GM18907 (cell line): ENCODE results near the gene TIPARP.
A peak's percentile ranks its signal among the peaks of the same experiment; 100 is the strongest.
"Not testable (repeated sequence)": the region's sequence is repeated elsewhere in the genome, so short reads cannot be mapped to it uniquely, and the experiment has no call there.

Experiments used
- ATAC-seq: cut with Tn5 transposase; IDR thresholded peaks from one replicate; pipeline ENCODE4 v1.9.1; 2021; ENCODE audit warnings: mild to moderate bottlenecking, moderate library complexity; ENCODE audit not compliant: unreplicated experiment

Gene TIPARP

DNA sequence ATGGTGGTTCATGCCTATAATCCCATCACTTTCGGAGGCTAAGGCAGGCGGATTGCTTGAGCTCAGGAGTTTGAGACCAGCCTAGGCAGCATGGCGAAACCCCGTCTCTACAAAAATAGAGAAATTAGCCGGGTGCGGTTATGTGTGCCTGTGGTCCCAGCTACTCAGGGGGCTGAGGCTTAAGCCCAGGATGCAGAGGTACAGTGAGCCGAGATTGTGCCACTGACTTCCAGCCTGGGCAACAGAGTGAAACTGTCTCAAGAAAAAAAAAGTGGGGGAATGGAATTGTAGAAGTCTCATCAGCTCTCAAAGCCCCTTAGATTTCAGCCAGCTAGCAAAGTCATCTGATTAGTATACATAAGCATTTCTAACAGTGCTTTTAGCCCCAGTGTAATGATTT lies 33.2 kb downstream of the TIPARP start:
- ATAC-seq: no peak

DNA sequence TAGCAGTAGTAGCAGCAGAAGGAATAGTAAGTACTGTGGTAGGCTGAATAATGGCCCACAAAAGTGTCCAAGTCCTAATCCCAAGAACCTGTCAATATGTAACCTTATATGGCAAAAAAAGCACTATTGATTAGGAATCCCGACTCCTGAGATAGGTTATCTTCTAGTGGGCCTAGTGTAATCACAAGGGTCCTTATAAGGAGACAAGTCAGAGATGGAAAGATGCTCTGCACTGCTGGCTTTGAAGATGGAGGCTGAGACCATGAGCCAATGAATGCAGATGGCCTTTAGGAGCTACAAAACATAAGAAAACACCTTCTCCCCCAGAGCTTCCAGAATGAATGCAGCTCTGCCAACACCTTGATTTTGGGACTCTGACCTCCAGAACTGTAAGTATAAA lies 36.0 kb downstream of the TIPARP start:
- no peak for ATAC-seq

DNA sequence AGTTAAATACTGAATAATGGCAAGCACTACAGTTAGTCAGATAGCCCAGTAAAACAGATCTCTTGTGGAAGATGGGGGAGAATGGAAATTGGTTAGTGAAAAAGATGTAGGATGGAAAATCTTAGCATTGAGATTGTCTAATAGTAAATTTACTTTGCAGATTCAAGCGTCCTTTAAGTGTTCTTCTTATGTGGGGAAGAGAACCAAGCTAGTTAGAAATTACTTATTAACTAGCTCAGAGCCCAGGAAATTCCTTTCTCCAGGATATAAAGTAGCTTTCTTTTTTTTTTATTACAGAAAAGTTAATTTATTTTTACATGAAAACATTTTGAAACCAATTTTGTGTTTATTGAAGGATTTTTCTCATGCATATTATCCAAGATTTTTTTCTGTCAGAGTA lies 36.7 kb downstream of the TIPARP start:
- no peak for ATAC-seq

DNA sequence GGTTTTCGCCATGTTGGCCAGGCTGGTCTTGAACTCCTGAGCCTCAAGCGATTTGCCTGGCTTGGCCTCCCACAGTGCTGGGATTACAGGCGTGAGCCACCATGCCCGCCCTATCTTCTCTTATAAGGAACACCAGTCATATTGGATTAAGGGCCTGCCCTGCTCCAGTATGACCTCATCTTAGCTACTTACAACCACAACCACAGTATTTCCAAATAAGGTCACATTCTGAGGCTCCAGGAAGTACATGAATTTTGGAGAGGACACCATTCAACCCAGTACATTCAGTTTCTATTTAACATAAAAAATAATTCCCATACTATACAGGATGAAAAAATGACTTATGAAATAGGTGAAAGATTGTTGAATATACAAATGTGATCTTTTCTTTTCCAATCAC lies 37.6 kb downstream of the TIPARP start:
- peak; percentile 96 for ATAC-seq

DNA sequence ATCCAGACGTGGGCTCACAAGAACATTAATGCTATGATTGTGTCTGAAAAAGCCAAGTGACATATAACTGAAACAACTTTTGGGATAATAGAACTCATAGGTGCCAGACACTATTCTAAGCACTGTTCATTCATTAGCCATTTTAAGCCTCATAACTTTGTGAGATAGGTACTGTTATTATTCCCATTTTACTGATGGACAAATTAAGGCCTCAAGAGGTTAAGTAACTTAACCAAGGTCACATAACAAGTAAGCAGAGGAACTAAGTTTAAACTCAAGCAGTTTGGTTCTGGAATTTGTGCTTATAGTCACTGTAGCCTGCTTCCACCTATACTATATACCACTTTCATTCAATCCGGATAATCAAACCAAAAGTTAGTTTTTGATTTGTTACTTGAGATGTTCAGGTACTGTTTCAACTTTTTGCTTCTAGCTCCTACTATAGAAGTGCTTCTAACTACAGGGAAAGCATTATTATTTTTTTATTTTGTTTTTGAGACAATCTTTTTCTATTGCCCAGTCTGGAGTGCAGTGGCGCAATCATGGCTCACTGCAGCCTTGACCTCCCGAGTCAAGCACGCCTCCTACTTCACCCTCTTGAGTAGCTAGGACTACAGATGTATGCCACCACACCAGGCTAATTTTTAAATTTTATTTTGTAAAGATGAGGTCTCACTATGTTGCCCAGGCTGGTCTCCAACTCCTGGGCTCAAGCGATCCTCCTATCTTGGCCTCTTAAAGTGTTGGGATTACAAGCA lies 41.9 kb downstream of the TIPARP start:
- no peak for ATAC-seq

DNA sequence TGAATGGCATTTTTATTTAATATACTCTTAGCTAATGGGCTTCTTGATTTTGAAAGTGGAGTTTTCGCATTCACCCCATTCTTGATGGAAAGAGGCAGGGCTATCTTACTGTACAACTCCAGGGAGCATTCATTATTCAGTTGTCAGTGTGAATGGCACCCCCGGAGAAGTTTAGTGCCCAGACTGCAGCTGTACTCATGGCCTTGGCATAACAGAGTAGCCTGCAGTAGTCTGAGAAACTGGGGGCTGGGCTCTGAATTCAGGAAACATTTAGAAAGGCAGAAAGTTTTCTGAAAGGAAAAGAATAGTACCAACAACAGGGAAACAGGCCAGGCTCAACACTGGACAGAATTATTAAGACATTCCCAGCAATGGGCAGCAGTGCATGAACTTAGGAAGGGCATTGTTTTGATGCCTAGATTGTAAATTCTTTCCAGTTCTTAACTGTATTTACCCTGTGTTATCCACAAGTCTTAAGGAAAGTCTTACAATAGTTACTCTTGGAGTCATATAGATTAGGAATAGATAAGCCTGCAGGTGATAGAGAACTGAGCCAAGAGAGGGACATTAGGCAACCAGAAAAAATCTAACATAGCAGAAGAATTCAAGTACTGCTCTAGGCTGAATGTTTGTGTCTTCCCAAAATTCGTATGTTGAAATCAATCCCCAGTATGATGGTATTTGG lies 44.4 kb downstream of the TIPARP start:
- ATAC-seq: no peak

DNA sequence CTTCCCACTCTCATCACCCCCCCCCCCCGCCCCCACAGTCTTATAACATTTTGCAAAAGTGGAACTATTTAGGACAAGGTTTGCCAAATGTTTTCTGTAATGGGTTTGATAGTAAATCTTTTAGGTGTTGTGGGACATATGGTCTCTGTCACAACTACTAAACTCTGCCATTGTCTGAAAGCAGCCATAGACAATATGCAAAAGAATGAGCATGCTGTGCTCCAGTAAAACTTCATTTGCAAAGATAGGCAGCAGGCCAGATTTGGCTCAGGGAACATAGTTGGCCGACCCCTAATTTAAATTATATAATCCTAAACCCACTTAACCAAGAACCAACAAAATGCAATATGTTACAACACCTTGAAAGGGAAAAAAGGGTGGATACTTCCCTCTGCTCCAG lies 46.4 kb downstream of the TIPARP start:
- no peak for ATAC-seq

DNA sequence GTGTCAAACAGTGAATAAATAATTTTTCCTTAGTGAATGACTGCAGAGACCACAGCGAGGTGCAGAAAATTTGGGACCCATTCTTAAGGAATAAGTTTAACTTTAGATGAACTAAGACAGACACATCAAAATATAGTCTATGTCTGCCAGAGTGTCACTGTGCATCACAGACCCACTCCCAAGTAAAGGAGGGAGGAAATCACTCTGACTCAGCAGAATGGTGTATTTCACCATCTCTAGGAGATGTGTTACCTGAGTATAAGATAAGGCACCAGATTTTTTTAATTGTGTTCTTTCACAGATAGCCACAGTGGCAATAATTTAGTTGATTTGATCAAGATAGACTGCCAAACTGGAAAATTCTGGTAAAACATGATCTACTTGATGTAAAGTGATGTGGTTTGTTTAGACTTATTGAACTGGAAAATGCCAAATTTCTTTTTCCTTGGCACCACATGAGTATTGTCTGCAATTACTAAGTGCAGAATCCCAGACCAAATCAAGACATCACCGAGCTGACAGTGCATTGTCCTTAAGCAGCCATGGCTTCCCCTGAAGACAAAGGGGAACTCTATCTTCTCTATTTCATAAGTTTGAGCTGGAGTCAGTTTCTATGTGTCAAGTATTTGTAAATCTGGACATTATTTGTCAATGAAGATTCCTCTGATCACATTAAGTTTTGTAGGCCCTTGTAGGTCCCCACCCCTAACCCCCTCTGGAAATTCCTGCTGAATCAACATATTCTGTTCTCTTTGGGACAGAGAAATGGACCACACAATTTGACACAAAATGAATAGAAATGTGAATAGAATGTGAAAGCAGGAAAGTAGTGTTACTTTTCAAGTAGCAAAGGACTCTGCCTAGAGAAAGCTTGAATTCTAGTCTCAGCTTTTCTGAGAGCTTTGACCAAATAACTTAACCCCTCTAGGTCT lies 47.6 kb downstream of the TIPARP start:
- ATAC-seq: no peak

DNA sequence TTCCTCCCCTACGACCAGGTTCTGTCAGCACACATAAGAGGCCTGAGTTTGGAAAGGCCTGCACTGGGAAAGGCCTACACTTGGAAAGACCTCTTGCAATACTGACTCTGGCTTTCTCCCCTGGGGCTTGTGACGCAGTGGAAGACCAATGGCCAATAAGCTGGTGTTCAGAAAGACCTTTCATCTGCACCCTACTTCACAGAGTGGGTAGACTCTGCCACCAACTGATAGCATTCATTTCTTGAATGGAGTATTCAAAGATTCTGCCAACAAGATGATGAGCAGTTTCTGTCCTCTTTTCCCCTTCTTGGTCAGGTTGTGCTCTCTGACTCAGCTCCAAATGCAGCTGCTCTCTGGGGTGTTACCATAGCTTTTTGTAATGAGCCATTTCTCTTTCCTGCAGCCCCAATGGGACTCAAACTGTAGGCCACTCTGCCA lies 48.8 kb downstream of the TIPARP start:
- ATAC-seq: peak; percentile 40

DNA sequence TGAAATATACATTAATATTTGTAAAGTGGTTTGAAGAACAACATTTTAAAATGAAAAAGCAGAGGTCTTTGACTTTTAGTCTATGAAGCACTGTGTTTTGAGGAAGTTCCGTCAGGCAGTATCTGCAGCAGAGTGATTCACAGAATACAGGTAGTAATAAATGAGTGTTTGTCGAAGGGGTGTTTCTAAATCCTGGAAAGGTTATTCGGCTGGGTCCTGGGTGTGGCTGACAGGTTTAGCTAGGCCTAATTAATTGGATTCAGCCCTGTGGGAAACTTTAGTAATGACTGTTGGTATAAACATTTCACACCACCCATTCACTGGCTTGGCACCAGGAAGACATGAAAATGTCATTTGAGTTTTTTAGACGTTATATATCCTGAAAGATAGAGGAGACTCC lies 51.3 kb downstream of the TIPARP start:
- no peak for ATAC-seq

DNA sequence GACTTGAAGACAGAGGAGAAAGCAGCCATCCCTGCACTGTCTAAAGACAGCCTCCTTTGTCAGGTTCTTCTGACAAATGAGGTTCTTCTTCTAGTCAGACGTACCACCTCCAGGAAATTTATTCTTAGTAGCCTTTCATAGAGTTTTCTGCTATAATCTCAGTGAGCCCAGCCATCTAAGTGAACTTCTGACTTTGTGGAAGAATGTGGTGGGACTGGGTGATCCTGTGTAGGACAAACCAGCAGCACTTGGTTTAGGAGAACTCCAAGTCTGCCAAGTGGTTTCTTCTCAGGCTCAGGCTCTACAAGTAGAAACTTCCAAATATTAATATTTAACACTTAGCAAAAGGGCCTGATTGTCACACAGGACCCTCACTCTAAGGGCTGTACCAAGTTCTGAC lies 52.1 kb downstream of the TIPARP start:
- ATAC-seq: no peak

DNA sequence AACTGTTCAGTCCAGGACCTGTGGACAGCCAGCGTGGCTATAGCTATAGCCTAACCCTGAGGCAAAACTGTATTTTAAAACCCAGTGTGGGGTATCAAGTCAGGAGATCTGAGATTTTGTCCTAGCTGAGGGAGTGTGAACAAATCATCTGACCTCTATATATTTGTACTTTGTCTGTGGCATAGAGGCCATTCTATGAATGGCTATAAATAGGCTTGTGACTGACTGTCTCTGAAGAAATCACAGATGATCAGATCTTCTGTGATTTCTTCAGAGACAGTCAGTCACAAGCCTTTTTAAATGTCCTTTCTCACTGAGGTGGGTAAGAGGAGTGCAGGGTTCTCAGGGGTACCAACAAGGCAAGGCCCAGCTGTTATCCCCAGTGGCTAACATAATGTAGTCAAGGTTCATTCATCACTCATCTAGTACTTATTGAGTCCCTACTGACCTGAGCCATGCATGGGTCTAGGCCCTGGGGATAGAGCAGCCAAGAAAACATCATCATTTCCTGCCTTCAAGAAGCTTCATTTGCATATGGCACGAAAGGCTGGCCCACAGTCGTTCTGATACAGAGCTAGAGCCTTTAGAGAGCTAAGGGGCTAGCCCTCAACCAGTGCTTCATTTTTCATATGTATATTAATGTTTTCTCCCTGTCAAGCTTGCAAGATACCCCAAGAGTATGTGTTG lies 53.3 kb downstream of the TIPARP start:
- peak; percentile 93 for ATAC-seq

DNA sequence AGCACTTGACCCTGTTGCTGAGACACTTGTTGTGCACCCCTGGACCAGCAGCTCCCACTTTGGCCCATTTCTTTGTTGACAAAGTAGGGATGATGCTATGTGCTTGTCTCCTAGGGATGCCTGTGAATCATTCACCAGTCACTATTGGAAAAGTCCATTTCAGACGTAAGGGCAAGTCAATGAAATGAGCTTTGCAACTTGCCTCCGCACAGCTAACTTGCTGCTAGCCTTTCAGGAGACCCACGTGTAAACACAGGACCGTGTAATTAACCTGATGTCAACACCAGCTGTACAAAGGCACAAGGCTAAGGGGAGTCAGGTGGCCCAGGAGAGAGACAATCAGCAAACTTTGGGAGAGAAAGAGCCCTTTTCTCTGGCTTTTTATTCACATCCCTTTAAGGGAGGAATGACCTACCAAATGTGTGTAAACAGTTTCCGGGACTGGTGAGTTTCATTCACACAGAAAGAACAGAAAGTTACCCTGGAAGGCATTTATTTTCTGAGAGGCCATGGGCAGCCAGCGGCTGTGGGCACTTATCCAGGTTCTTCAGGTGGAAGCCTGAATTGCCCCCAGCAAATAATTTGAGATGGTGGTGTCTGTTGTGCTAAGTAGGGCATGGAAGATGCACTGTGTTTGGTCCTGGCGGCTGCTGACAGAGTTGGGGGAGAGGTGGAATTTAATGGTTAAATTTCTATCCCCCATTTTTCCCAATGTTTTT lies 54.0 kb downstream of the TIPARP start:
- ATAC-seq: no peak

DNA sequence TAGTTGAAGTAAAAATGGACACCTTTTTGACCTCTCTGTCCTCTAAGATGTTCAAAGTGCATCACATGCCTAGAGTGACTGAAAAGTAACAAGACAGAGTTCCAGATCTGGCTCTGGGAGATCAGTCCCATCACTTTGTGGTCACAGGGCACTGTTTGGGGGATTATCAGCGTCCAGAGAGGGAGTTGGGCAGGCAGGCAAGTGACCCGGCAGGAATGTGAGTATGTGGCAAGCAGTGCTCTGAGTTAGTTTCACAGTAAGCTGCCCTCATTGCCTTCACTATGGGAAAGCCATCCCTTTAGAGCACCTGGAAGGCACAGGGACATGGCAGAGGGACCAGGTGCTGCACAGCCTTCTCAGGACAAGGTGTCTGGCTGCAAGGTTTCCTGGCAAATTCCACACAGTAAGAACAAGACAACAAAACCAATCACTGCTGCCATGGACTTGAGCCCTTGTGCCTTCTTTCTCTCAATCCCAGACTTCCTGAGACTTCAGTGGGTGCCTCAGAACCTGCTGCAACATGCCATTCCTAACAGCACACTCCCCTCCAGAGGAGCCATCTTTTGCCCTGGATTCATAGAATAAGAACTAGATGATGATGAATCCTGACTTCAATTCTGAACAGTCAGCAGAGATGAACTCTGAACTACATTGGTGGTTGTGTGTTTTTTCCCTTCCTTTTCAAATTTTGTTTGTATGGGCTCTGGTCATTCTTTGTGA lies 55.2 kb downstream of the TIPARP start:
- ATAC-seq: no peak

DNA sequence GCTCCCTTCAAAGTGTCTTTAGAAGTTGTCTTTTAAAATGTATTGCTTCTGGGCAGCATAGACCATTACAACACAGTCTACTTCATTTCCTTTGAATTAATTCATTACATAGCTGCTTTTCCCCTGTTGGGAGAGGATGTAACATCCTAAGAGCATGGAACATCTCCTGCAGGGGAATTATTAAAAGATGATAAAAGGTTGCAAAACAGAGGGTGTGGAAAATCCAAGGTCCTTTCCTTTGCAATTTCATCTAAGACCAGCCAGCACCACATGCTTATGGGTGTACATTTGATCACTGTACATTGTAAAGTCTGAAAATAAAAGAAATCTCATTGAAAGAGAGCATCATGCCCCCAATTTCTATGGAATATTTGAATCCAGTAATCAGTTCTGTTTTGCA lies 57.4 kb downstream of the TIPARP start:
- no peak for ATAC-seq

DNA sequence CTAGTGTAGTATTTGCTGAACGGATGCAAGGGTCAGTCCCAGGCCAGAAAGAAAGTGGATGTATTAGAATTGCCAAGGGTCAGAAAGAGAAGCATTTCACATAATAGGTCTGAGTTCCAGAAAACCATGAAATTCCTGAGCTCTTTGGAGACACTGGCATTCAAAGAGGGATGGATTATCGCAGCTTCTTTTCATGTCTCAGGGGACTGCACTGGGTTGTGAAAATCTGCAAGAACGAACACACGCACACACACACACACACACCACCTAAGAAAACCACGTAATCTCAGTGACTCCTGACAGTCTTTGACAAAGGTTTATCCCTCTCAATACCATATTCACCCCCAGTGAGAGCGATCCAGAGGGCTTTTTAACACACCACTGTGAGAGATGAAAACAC lies 57.9 kb downstream of the TIPARP start:
- ATAC-seq: no peak

DNA sequence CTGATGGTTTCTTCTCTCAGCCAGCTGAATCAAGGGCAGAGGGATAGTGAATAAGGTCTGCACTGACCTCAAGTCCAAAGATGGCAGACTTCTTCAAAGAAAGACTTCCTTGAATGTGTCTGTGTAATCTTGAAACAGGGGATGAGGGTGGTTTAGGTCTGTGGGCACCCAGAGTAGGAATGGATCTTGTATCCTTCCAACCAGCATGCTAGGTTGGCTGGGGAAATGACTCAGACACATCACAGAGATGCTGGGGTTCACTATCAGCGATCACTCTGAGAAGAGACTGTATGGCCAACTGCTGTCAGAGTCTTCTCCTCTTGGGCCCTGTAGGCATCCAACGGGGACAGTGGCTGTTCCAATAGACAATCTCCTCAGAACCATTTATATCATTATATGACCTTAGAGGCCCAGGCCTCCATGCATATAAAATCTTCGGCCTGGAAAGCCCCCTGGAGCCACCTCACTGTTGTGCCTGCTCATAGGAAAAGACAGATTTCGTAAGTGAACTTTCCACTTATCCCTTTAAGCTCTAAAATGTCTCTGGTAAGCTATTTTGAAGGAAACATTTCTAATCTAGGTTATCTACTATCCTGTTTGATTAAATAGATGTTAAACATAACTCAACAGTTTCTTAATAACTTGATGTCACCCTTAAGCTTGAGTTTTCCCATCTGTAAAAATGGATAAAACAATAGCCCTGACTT lies 58.5 kb downstream of the TIPARP start:
- no peak for ATAC-seq

DNA sequence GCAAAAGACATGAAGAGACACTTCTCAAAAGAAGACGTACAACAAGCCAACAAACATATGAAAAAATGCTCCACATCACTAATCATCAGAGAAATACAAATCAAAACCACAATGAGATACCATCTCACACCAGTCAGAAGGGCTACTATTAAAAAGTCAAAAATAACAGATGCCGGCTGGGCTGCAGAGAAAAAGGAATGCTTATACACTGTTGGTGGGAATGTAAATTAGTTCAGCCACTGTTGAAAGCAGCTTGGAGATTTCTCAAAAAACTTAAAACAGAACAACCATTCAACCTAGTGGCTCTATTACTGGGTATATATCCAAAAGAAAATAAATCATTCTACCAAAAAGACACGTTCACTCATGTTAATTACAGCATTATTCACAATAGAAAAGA lies 60.3 kb downstream of the TIPARP start:
- ATAC-seq: not testable (repeated sequence)

DNA sequence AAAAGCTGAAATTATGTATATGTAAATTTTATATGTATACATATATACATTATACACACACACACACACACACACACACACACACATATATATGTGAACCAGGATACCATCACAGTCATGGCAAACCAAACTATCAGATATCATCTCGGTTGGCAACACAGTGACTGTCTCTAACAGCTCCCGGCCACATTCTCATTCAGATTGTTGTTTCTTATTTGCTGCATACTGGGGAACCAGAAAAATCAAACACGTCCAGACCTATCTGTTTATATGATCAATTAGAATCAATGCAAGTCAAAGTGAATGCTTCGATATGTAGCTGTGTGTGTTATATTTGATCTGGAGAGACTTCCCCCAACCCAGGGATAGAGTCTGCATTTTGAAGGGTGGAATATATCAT lies 61.1 kb downstream of the TIPARP start:
- no peak for ATAC-seq
